HCT116 (cell line): Measurements from ENCODE around the gene SCYGR4. TPM values are rescaled to one million over a fixed set of nuclear protein-coding genes. Genes with fewer than 3 reads are reported as not detected.

Experiments used
- ATAC-seq: fragments of 200-7000 bp; cut with Tn5 transposase; 2 replicates; pipeline ENCODE4 v1.9.1; 2020; ENCODE audit warnings: mild to moderate bottlenecking, moderate library complexity
- BruUV-seq: library from RNA; stranded (reverse); fragments of 400-500 nt; replicated peaks from 2 replicates; lab custom pipeline; 2021; lab: Mats Ljungman, UMichigan
- CTCF ChIA-PET: fragments of 300-600 bp; sonication (Branson Sonifier 250); formaldehyde crosslinking; loops from one replicate; lab custom pipeline; 2021; ENCODE audit warnings: antibody characterized with exemption; lab: Charles Lee
- POLR2A ChIA-PET: fragments of 300-600, 350-600 bp; sonication (Branson Sonifier 250); formaldehyde crosslinking; loops from one replicate; lab custom pipeline; 2021; ENCODE audit warnings: antibody characterized with exemption; lab: Charles Lee
- RAD21 ChIA-PET, 2 experiments: fragments of 300-600 bp; sonication (Branson Sonifier 250); formaldehyde crosslinking; loops; one replicate each; lab custom pipeline; 2023; ENCODE audit warnings: low total read pairs in 2 of 2; ENCODE audit not compliant: uncharacterized antibody in 2 of 2, unreplicated experiment in 2 of 2, low non-redundant PET in 1 of 2; lab: Charles Lee
- DNase-seq: peaks from one replicate; pipeline ENCODE4 v3.0.0-alpha.2; 2010; ENCODE audit warnings: low read depth, low spot score
- H2AFZ ChIP-seq: fragments of 200-600 bp; shearing (Covaris generic), sonication (generic); 2 replicates; pipeline ENCODE4 v1.6.1; 2017; ENCODE audit warnings: low read depth, mixed run types, mixed read lengths, antibody characterized with exemption, low read length; ENCODE audit not compliant: poor library complexity, severe bottlenecking
- H3K27ac ChIP-seq: 2 replicates; pipeline ENCODE4 v1.5.1; 2012; ENCODE audit warnings: low read depth, low read length
- H3K27me3 ChIP-seq: fragments of 200-600 bp; sonication (generic); 2 replicates; pipeline ENCODE4 v1.6.1; 2016; ENCODE audit warnings: mixed run types, low read length, mixed read lengths; ENCODE audit not compliant: insufficient read depth
- H3K36me3 ChIP-seq, 2 experiments: fragments of 200-500 bp in 1 of 2; fragments of 200-600 bp in 1 of 2; sonication (Bioruptor generic) in 1 of 2; sonication (generic) in 1 of 2; 2 replicates each; pipeline versions ENCODE4 v1.5.1 to v1.6.1; 2014 to 2016; ENCODE audit warnings: low read length in 2 of 2, inconsistent platforms in 1 of 2, mixed read lengths in 1 of 2, mixed run types in 1 of 2; ENCODE audit not compliant: insufficient read depth in 2 of 2, control insufficient read depth in 1 of 2
- H3K4me1 ChIP-seq, 2 experiments: fragments of 200-600 bp in 1 of 2; sonication (generic) in 1 of 2; 2 replicates each; pipeline versions ENCODE4 v1.5.1 to v1.6.1; 2012 to 2017; ENCODE audit warnings: low read length in 2 of 2, inconsistent platforms in 1 of 2, mild to moderate bottlenecking in 1 of 2, mixed read lengths in 1 of 2, mixed run types in 1 of 2, moderate library complexity in 1 of 2; ENCODE audit not compliant: insufficient read depth in 2 of 2, control insufficient read depth in 1 of 2
- H3K4me2 ChIP-seq: fragments of 200-600 bp; sonication (generic); 2 replicates; pipeline ENCODE4 v1.6.1; 2017; ENCODE audit warnings: mixed run types, low read length, mixed read lengths
- H3K4me3 ChIP-seq, 2 experiments: fragments of 200-600 bp in 1 of 2; sonication (generic) in 1 of 2; replicated peaks in 1 of 2; 2 replicates each; pipeline ENCODE4 v1.5.1; 2011 to 2016; ENCODE audit warnings: low read length in 2 of 2, control low read depth in 1 of 2, low read depth in 1 of 2, mild to moderate bottlenecking in 1 of 2, mixed read lengths in 1 of 2, mixed run types in 1 of 2
- H3K79me2 ChIP-seq: fragments of 200-600 bp; sonication (generic); 2 replicates; pipeline ENCODE4 v1.6.1; 2017; ENCODE audit warnings: mild to moderate bottlenecking, mixed run types, low read length, moderate library complexity, mixed read lengths; ENCODE audit not compliant: insufficient read depth
- H3K9ac ChIP-seq: fragments of 200-600 bp; sonication (generic); 2 replicates; pipeline ENCODE4 v1.6.1; 2016; ENCODE audit warnings: low read length, mixed read lengths
- H3K9me2 ChIP-seq: fragments of 200-600 bp; sonication (generic), shearing (Covaris generic); 2 replicates; pipeline ENCODE4 v1.6.1; 2017; ENCODE audit warnings: mixed run types, mild to moderate bottlenecking, moderate library complexity; ENCODE audit not compliant: insufficient read depth
- H3K9me3 ChIP-seq, 2 experiments: fragments of 200-500 bp in 1 of 2; fragments of 200-600 bp in 1 of 2; sonication (Bioruptor generic) in 1 of 2; sonication (generic) in 1 of 2; 2 replicates each; pipeline ENCODE4 v1.6.1; 2014 to 2017; ENCODE audit warnings: low read length in 2 of 2, mixed read lengths in 2 of 2, inconsistent platforms in 1 of 2, low read depth in 1 of 2, mild to moderate bottlenecking in 1 of 2, mixed run types in 1 of 2, moderate library complexity in 1 of 2; ENCODE audit not compliant: control insufficient read depth in 1 of 2, insufficient read depth in 1 of 2
- H4K20me1 ChIP-seq: fragments of 200-600 bp; sonication (generic), shearing (Covaris generic); 2 replicates; pipeline ENCODE4 v1.6.1; 2017; ENCODE audit warnings: mixed run types, mild to moderate bottlenecking, moderate library complexity; ENCODE audit not compliant: insufficient read depth
- ATF3 ChIP-seq: IDR thresholded peaks from 2 replicates; pipeline ENCODE4 v1.6.1; 2012
- CTCF ChIP-seq, 3 experiments: fragments of 200-600 bp in 1 of 3; sonication (generic) in 1 of 3; IDR thresholded peaks in 2 of 3; conservative IDR thresholded peaks in 1 of 3; 2 replicates each; pipeline ENCODE4 v1.5.1; 2012 to 2017; ENCODE audit warnings: low read depth in 2 of 3, low read length in 2 of 3, antibody characterized with exemption in 1 of 3, borderline replicate concordance in 1 of 3, control low read depth in 1 of 3, mild to moderate bottlenecking in 1 of 3, mixed read lengths in 1 of 3, mixed run types in 1 of 3, moderate library complexity in 1 of 3; ENCODE audit not compliant: insufficient read depth in 1 of 3
- EGR1 ChIP-seq: IDR thresholded peaks from 2 replicates; pipeline ENCODE4 v1.6.1; 2012; ENCODE audit warnings: low read depth
- ELF1 ChIP-seq: IDR thresholded peaks from 2 replicates; pipeline ENCODE4 v1.6.1; 2012; ENCODE audit warnings: low read depth, borderline replicate concordance
- EZH2 ChIP-seq: fragments of 200-600 bp; sonication (generic); IDR thresholded peaks from 2 replicates; pipeline ENCODE4 v1.6.1; 2017; ENCODE audit warnings: antibody characterized with exemption, mixed run types
- FOSL1 ChIP-seq: IDR thresholded peaks from 2 replicates; pipeline ENCODE4 v1.6.1; 2012; ENCODE audit warnings: low read depth
- JUND ChIP-seq: IDR thresholded peaks from 2 replicates; pipeline ENCODE4 v1.6.1; 2012
- MAX ChIP-seq: IDR thresholded peaks from 2 replicates; pipeline ENCODE4 v1.6.1; 2012
- POLR2A ChIP-seq: IDR thresholded peaks from 2 replicates; pipeline ENCODE4 v1.7.0; 2011; ENCODE audit warnings: borderline replicate concordance; ENCODE audit not compliant: insufficient read depth, insufficient read length; ENCODE audit errors: extremely low read depth
- POLR2AphosphoS5 ChIP-seq: IDR thresholded peaks from 2 replicates; pipeline ENCODE4 v1.6.1; 2011; ENCODE audit warnings: mild to moderate bottlenecking, low read depth, low read length, moderate library complexity
- RAD21 ChIP-seq: IDR thresholded peaks from 2 replicates; pipeline ENCODE4 v1.6.1; 2012; ENCODE audit warnings: low read depth, mild to moderate bottlenecking
- SIN3A ChIP-seq: IDR thresholded peaks from 2 replicates; pipeline ENCODE4 v1.6.1; 2012; ENCODE audit warnings: low read depth
- SP1 ChIP-seq: IDR thresholded peaks from 2 replicates; pipeline ENCODE4 v1.6.1; 2012; ENCODE audit warnings: low read depth
- SRF ChIP-seq: IDR thresholded peaks from 2 replicates; pipeline ENCODE4 v1.6.1; 2012; ENCODE audit warnings: low read depth
- TCF7L2 ChIP-seq: IDR thresholded peaks from 2 replicates; pipeline ENCODE4 v1.7.0; 2011; ENCODE audit warnings: borderline replicate concordance, inconsistent platforms; ENCODE audit not compliant: insufficient read depth, insufficient read length; ENCODE audit errors: extremely low read depth
- ZFX ChIP-seq: fragments of 450-650 bp; IDR thresholded peaks from 2 replicates; pipeline ENCODE4 v1.6.1; 2017
- ZNF274 ChIP-seq: fragments of 200-500 bp; sonication (Bioruptor generic); IDR thresholded peaks from 2 replicates; pipeline ENCODE4 v1.6.1; 2014; ENCODE audit warnings: mild to moderate bottlenecking, low read depth, low read length, inconsistent platforms
- intact Hi-C: fragments of 100-400 bp; cut with micrococcal nuclease; formaldehyde crosslinking; loops from 2 replicates; pipeline ENCODE4 v1.10.0; 2022
- total RNA-seq: library from RNA; stranded (reverse); gene quantifications from one replicate; pipeline ENCODE4 v1.2.1, GENCODE V29; 2021; ENCODE audit not compliant: unreplicated experiment
- TF ChIP-seq, protein P1 (sequence below): IDR thresholded peaks from 2 replicates; pipeline ENCODE4 v1.6.1; 2011; ENCODE audit warnings: mild to moderate bottlenecking, low read length, moderate library complexity; ENCODE audit not compliant: insufficient replicate concordance; ENCODE audit errors: extremely low read depth

Gene SCYGR4
- total RNA-seq, 1 experiment from 2014 or later: not detected

- Histone ChIP-seq H3K4me3 (no peak overlapping the region), H3K27ac (no peak overlapping the region), H3K79me2 (no peaks in the 10 kb centered on the region), H3K27me3 (no peaks in the 10 kb centered on the region), H3K9ac (no peak overlapping the region), H4K20me1 (no peaks in the 10 kb centered on the region)
- DNase-seq: no peak
- no TSS peak for BruUV-seq
- ChIA-PET CTCF (no interaction called here), POLR2A (no interaction called here), RAD21 (no interaction called here)
- TF ChIP-seq ZNF274: no peak
- no peak for TF ChIP-seq TCF7L2
- no peak for TF ChIP-seq ZFX
- no peak for TF ChIP-seq EZH2
- no peak for TF ChIP-seq POLR2AphosphoS5
- TF ChIP-seq ELF1: no peak
- TF ChIP-seq, protein P1, sequence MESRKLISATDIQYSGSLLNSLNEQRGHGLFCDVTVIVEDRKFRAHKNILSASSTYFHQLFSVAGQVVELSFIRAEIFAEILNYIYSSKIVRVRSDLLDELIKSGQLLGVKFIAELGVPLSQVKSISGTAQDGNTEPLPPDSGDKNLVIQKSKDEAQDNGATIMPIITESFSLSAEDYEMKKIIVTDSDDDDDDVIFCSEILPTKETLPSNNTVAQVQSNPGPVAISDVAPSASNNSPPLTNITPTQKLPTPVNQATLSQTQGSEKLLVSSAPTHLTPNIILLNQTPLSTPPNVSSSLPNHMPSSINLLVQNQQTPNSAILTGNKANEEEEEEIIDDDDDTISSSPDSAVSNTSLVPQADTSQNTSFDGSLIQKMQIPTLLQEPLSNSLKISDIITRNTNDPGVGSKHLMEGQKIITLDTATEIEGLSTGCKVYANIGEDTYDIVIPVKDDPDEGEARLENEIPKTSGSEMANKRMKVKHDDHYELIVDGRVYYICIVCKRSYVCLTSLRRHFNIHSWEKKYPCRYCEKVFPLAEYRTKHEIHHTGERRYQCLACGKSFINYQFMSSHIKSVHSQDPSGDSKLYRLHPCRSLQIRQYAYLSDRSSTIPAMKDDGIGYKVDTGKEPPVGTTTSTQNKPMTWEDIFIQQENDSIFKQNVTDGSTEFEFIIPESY: no peak
- TF ChIP-seq MAX: no peak
- TF ChIP-seq JUND: no peak
- no peak for TF ChIP-seq ATF3
- TF ChIP-seq SIN3A: no peak
- TF ChIP-seq RAD21: no peak
- TF ChIP-seq SRF: no peak
- no peak for TF ChIP-seq SP1
- TF ChIP-seq POLR2A: no peak
- TF ChIP-seq EGR1: no peak
- no peak for TF ChIP-seq FOSL1
- TF ChIP-seq CTCF (IDR thresholded peaks at IDR 0.05 in 2 of 3, conservative IDR thresholded peaks at IDR 0.05 in 1 of 3; ENCODE audit: borderline replicate concordance in 1 of 3, insufficient read depth in 1 of 3, low read depth in 2 of 3, low read length in 2 of 3): no peak
- TF ChIP-seq, all 23 proteins: peak for 0
- Histone ChIP-seq H3K9me2 (no peaks in the 10 kb centered on the region), H2AFZ (no peak overlapping the region), H3K4me2 (no peak overlapping the region), H3K36me3 (no peaks in the 10 kb centered on the region), H3K4me1 (no peaks in the 10 kb centered on the region), H3K9me3 (no peaks in the 10 kb centered on the region)
- no peak for ATAC-seq
- intact Hi-C loops: no loop called here
These were observed 10.8 kb upstream of the SCYGR4 start for GRCh38 chr2:227606476-227606875.
